GM19035 (cell line): Measurements from ENCODE around the gene SCRN3.
A peak's percentile ranks its signal among the peaks of the same experiment; 100 is the strongest.
"Not testable (repeated sequence)": the region's sequence is repeated elsewhere in the genome, so short reads cannot be mapped to it uniquely, and the experiment has no call there.

ENCODE experiments used
- ATAC-seq: cut with Tn5 transposase; IDR thresholded peaks from one replicate; pipeline ENCODE4 v1.9.1; 2021; ENCODE audit not compliant: unreplicated experiment

SCRN3 gene, protein sequence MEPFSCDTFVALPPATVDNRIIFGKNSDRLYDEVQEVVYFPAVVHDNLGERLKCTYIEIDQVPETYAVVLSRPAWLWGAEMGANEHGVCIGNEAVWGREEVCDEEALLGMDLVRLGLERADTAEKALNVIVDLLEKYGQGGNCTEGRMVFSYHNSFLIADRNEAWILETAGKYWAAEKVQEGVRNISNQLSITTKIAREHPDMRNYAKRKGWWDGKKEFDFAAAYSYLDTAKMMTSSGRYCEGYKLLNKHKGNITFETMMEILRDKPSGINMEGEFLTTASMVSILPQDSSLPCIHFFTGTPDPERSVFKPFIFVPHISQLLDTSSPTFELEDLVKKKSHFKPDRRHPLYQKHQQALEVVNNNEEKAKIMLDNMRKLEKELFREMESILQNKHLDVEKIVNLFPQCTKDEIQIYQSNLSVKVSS

DNA sequence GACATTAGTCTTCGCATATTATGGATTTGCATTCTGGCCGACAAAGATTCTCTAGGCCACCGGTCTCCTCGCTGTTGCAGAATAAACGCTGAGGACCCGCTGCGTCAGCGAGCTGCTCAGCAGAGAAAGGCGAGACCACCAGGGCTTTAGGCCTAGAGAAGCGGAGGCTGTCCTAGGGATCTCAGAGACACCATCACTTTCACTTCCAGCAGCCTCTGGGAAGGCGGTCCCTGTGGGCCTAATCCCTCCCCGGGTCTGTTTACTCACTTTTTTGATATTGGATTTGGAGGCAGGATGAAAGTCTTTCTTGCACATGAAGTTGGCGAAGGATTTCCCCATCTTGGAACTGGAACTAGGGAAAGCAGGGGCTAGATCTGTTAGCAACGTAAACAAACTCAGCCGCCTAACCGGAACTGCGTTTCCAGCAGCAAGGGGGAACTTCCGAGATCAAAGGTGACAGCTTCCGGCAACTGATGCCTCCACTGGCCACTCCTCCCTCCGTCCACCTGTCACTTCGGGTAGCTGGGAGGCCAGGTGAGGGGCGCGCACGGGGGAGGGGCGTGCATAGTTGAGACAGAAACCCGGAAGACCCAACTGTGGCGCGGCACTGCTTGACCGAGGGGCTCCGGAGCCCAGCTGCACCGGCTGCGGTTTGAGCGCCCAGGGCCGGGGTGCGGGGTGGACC lies at the start of gene SCRN3:
TSS of gene SCRN3 (plus strand) at position 447 of the 685 bp plus-strand sequence. CDS start 2,554 bp downstream, outside the sequence.
- ATAC-seq = peak; percentile 96

GRCh38 chr2:174350018-174350417 lies 45.5 kb upstream of the SCRN3 start:
- no peak for ATAC-seq

GRCh38 chr2:174350593-174351181 lies 44.8 kb upstream of the SCRN3 start:
- ATAC-seq = no peak

- ATAC-seq = no peak
Measured at GRCh38 chr2:174353004-174353403, 42.5 kb upstream of the SCRN3 start.

DNA sequence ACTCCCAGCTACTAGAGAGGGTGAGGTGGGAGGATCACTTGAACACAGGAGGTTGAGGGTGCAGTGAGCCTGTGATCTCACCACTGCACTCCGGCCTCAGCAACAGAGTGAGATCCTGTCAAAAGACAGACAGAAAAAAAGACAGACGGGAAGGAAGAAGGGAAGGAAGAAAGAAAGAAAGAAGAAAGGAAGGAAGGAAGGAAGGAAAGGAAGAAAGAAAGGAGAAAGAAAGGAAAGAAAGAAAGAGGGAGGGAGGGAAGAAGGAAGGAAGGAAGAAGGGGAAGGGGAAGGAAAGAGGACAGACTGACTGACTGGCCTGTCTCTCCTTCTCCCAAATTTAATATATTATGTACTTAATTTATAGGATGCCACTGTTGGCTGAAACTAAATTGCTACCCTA lies 39.2 kb upstream of the SCRN3 start:
- ATAC-seq = no peak

DNA sequence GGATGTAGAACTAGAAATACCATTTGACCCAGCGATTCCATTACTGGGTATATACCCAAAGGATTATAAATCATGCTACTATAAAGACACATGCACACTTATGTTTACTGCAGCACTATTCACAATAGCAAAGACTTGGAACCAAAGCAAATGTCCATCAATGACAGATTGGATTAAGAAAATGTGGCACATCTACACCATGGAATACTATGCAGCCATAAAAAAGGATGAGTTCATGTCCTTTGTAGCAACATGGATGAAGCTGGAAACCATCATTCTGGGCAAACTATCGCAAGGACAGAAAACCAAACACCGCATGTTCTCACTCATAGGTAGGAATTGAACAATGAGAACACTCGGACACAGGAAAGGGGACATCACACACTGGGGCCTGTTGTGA lies 35.9 kb upstream of the SCRN3 start:
- not testable (repeated sequence) for ATAC-seq

DNA sequence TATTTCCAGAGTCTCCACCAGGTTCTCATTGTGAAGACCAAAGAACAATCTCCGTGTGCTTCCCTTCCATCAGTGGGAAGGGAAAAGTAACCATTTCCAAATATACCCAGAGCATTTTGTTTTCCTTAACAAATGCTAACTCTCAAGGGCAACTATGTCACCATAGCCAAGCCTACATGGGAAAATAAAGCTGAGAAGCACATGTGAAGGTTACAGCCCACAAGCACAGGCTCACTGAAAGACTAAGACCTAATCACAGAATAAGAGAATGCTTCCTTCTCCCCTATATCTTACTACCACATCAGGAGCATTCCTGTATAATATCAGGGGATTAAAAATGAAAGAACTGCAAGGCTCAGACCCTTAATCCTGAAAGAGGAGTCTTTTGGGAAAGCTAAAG lies 32.6 kb upstream of the SCRN3 start:
- no peak for ATAC-seq

GRCh38 chr2:174363492-174364225 lies 31.9 kb upstream of the SCRN3 start:
- not testable (repeated sequence) for ATAC-seq

- ATAC-seq = no peak
Measured at GRCh38 chr2:174364628-174365027, 30.9 kb upstream of the SCRN3 start.

DNA sequence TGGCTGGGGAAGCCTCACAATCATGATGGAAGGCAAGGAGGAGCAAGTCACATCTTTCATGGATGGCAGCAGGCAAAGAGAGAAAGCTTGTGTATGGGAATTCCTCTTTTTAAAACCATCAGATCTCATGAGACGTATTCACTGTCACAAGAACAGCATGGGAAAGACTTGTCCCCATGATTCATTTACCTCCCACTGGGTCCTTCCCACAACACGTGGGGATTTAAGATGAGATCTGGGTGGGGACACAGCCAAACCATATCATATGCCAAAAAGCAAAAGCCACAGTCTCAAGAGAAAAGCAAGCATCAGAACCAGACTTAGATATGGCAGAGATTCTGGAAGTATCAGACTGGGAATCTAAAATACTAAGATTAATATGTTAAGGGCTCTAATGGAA lies 30.0 kb upstream of the SCRN3 start:
- no peak for ATAC-seq

DNA sequence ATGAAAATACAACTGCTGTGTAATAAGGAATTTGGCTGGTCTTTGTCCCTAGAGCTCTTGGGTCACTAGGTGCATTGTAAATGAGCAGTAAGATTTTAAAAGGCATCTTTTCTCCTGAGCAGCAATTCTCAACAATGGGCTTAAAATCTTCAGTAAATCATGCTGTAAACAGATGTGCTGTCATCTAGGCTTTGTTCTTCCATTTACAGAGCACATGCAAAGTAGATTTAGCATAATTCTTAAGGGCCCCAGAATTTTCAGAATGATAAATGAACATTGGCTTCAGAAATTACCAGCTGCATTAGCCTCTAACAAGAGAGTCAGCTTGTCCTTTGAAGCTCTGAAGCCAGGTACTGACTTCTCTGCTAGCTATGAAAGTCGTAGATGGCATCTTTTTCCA lies 26.8 kb upstream of the SCRN3 start:
- ATAC-seq = no peak

DNA sequence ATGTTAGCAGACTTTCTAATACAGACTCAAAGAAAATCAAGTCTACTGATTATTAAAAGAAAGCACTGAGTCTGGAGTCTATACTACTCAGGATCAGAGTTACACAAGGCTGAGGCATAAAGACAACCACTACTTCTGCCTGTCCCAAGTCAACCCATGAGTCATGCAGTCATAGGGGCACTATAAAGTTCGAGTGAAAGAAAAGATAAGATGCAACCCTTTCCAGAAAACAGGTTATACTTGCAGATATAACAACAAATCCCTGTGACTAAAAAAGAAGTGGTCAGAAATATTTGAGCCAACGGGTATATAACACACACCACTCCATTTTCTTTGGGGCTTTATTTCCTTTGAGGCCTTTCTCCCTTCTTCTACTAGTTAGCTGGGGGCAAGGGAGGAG lies 18.6 kb upstream of the SCRN3 start:
- no peak for ATAC-seq

DNA sequence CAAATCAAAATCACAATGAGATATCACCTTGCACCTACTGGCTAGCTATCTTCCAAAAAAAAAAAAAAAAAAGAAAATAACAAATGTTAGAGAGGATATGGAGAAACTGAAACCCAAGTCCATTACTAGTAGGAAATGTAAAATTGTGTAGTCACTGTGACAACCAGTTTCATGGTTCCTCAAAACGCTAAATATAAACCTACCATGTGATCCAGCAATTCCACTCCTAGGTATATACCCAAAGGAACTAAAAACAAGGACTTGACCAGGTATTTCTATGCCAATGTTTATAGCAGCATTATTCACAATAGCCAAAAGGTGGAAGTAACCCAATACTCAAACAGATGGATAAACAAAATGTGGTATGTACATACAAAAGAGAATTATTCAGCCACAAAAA lies 11.7 kb upstream of the SCRN3 start:
- no peak for ATAC-seq

GRCh38 chr2:174385201-174385600 lies 10.3 kb upstream of the SCRN3 start:
- no peak for ATAC-seq

DNA sequence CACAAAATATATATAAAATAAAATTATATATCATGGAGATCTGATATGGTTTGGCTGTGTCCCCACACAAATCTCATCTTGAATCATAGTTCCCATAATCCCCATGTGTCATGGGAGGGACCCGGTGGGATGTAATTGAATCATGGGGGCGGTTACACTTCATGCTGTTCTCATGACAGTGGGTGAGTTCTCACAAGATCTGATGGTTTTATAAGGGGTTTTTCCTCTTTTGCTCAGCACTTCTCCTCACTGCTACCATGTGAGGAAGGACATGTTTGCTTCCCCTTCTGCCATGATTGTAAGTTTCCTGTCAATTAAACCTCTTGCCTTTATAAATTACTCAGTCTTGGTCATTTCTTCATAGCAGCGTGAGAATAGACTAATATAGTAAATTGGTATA lies 6.8 kb upstream of the SCRN3 start:
- ATAC-seq = not testable (repeated sequence)

- ATAC-seq = no peak
Measured at GRCh38 chr2:174389542-174389941, 6.0 kb upstream of the SCRN3 start.

GRCh38 chr2:174390303-174390702 lies 5.2 kb upstream of the SCRN3 start:
- not testable (repeated sequence) for ATAC-seq

- no peak for ATAC-seq
Measured at GRCh38 chr2:174392706-174393105, 2.8 kb upstream of the SCRN3 start.

GRCh38 chr2:174395969-174396630 lies 570 bp downstream of the SCRN3 start:
- peak; percentile 20 for ATAC-seq

GRCh38 chr2:174397773-174398172 lies 2.2 kb downstream of the SCRN3 start:
- no peak for ATAC-seq

GRCh38 chr2:174399171-174399570 lies 3.6 kb downstream of the SCRN3 start:
- no peak for ATAC-seq
